HG03442 (cell line): ENCODE results near the gene GAREM2.

ENCODE experiments used
- ATAC-seq: cut with Tn5 transposase; IDR thresholded peaks from one replicate; pipeline ENCODE4 v1.9.1; 2021; ENCODE audit warnings: mild to moderate bottlenecking, moderate library complexity; ENCODE audit not compliant: unreplicated experiment

Gene GAREM2

GRCh38 chr2:26224095-26224494 is 51.2 kb downstream of the GAREM2 start:
- no peak for ATAC-seq

GRCh38 chr2:26229595-26229994 is 56.7 kb downstream of the GAREM2 start:
- no peak for ATAC-seq

GRCh38 chr2:26230806-26231205 is 57.9 kb downstream of the GAREM2 start:
- ATAC-seq = no peak

GRCh38 chr2:26235089-26235488 is 62.2 kb downstream of the GAREM2 start:
- no peak for ATAC-seq

DNA sequence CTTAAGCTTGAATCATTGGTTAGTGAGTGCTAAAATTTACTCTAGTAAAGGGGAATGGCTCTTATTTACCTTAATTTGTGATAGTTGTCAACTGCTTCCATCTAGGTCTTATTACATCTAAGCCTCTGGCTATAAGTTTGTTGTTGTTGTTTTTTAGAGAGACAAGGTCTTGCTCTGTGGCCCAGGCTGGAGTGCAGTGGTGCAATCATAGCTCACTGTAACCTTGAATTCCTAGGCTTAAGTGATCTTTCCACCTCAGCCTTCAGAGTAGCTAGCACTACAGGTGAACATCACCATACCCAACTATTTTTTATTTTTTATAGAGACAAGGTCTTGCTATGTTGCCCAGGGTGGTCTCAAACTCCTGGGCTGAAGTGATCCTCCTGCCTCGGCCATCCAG is 65.0 kb downstream of the GAREM2 start:
- ATAC-seq = no peak

DNA sequence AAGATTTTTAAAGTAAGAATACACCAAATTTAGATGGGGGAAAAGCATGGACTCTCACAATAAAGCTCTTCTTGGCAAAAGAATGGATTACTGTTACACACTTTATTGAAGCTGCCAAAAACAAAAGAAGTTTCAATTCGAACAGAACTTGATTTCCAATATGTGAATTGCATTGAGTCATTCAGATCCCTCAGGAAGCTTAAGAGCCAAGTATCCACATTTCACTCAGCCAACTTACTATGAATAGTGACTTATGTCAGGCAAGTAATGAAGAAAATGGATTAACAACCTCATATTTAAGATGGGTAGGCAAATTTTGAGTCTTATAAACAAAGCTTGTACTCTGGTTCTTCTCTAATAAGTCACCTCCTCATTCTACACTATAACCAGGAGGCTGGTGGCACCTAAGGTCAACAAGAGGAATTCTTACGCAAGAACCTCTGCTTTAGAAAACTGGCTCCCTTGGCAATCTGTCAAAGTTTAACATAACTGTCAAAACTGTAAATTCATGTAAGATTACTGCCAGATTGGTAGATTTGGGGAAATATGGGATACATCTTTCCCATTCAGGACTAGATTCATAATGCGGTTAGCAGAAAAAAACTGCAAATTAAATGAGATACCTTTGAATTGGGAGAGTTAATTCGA is 65.5 kb downstream of the GAREM2 start:
- ATAC-seq = no peak
